H9 (cell line): ENCODE data around the gene MBP. TPM values are rescaled to one million over a fixed set of nuclear protein-coding genes. Genes with fewer than 3 reads are reported as not detected.
A peak's percentile ranks its signal among the peaks of the same experiment; 100 is the strongest.

Experiments used
- DNase-seq: peaks from one replicate; pipeline ENCODE4 v3.0.0-alpha.2; 2017
- H2AFZ ChIP-seq: one replicate; pipeline ENCODE4 v1.6.1; 2013; ENCODE audit warnings: mild to moderate bottlenecking, low read length, control low read depth, moderate library complexity
- H2AK5ac ChIP-seq: 2 replicates; pipeline ENCODE4 v1.6.1; 2013; ENCODE audit warnings: low read length, control low read depth, mixed read lengths; ENCODE audit not compliant: insufficient read length
- H2BK120ac ChIP-seq: one replicate; pipeline ENCODE4 v1.6.1; 2013; ENCODE audit warnings: low read depth, mild to moderate bottlenecking, low read length, control low read depth, inconsistent platforms; ENCODE audit not compliant: poor library complexity, severe bottlenecking
- H2BK12ac ChIP-seq: 2 replicates; pipeline ENCODE4 v1.6.1; 2013; ENCODE audit warnings: low read length, control low read depth, mixed read lengths, low read depth; ENCODE audit not compliant: insufficient read length
- H2BK15ac ChIP-seq: 2 replicates; pipeline ENCODE4 v1.6.1; 2013; ENCODE audit warnings: low read depth, low read length, control low read depth
- H2BK20ac ChIP-seq: one replicate; pipeline ENCODE4 v1.6.1; 2013; ENCODE audit warnings: low read depth, mild to moderate bottlenecking, low read length, control low read depth, inconsistent platforms; ENCODE audit not compliant: poor library complexity, severe bottlenecking
- H2BK5ac ChIP-seq: 2 replicates; pipeline ENCODE4 v1.6.1; 2013; ENCODE audit warnings: low read length, control low read depth, mixed read lengths; ENCODE audit not compliant: insufficient read length
- H3K14ac ChIP-seq: 2 replicates; pipeline ENCODE4 v1.6.1; 2013; ENCODE audit warnings: low read length, control low read depth; ENCODE audit not compliant: insufficient read depth
- H3K18ac ChIP-seq: 2 replicates; pipeline ENCODE4 v1.6.1; 2013; ENCODE audit warnings: low read depth, mild to moderate bottlenecking, mixed read lengths, low read length, control low read depth; ENCODE audit not compliant: insufficient read length
- H3K23ac ChIP-seq: 2 replicates; pipeline ENCODE4 v1.6.1; 2013; ENCODE audit warnings: low read length, control low read depth, mixed read lengths, low read depth; ENCODE audit not compliant: insufficient read length
- H3K23me2 ChIP-seq: 2 replicates; pipeline ENCODE4 v1.6.1; 2013; ENCODE audit warnings: low read depth, mild to moderate bottlenecking, mixed read lengths, low read length, control low read depth; ENCODE audit not compliant: insufficient read length, poor library complexity, severe bottlenecking
- H3K27ac ChIP-seq: 2 replicates; pipeline ENCODE4 v1.5.1; 2013; ENCODE audit warnings: low read length, control low read depth, mixed read lengths, low read depth; ENCODE audit not compliant: insufficient read length
- H3K27me3 ChIP-seq: 2 replicates; pipeline ENCODE4 v1.6.1; 2013; ENCODE audit warnings: low read length, control low read depth, inconsistent platforms; ENCODE audit not compliant: insufficient read depth
- H3K4ac ChIP-seq: 2 replicates; pipeline ENCODE4 v1.6.1; 2013; ENCODE audit warnings: low read depth, mild to moderate bottlenecking, control low read depth, inconsistent platforms, low read length, moderate library complexity
- H3K4me1 ChIP-seq: 2 replicates; pipeline ENCODE4 v1.6.1; 2013; ENCODE audit warnings: low read length, control low read depth, inconsistent platforms; ENCODE audit not compliant: insufficient read depth
- H3K4me2 ChIP-seq: 2 replicates; pipeline ENCODE4 v1.6.1; 2013; ENCODE audit warnings: low read length, control low read depth, mixed read lengths; ENCODE audit not compliant: insufficient read length, insufficient read depth
- H3K56ac ChIP-seq: 2 replicates; pipeline ENCODE4 v1.6.1; 2013; ENCODE audit warnings: low read depth, mild to moderate bottlenecking, mixed read lengths, low read length, control low read depth; ENCODE audit not compliant: insufficient read length
- H3K79me1 ChIP-seq: 2 replicates; pipeline ENCODE4 v1.6.1; 2013; ENCODE audit warnings: low read depth, mild to moderate bottlenecking, moderate library complexity, low read length, control low read depth, inconsistent platforms; ENCODE audit not compliant: insufficient read depth, poor library complexity, severe bottlenecking
- H3K79me2 ChIP-seq: 2 replicates; pipeline ENCODE4 v1.6.1; 2013; ENCODE audit warnings: low read length, control low read depth, inconsistent platforms; ENCODE audit not compliant: insufficient read depth
- H3K9ac ChIP-seq: 2 replicates; pipeline ENCODE4 v1.6.1; 2013; ENCODE audit warnings: low read length, control low read depth, mixed read lengths; ENCODE audit not compliant: insufficient read length; ENCODE audit errors: extremely low read depth
- H3K9me3 ChIP-seq: one replicate; pipeline ENCODE4 v1.6.1; 2013; ENCODE audit warnings: low read depth, low read length, inconsistent platforms; ENCODE audit not compliant: control insufficient read depth
- H3T11ph ChIP-seq: one replicate; pipeline ENCODE4 v1.6.1; 2013; ENCODE audit warnings: mild to moderate bottlenecking, low read length, control low read depth, inconsistent platforms
- H4K20me1 ChIP-seq: one replicate; pipeline ENCODE4 v1.6.1; 2013; ENCODE audit not compliant: control insufficient read depth, insufficient read length, insufficient read depth
- H4K5ac ChIP-seq: 2 replicates; pipeline ENCODE4 v1.6.1; 2013; ENCODE audit warnings: low read depth, mild to moderate bottlenecking, mixed read lengths, low read length, control low read depth; ENCODE audit not compliant: insufficient read length
- H4K8ac ChIP-seq: replicated peaks from 2 replicates; pipeline ENCODE4 v1.6.1; 2013; ENCODE audit warnings: low read length, control low read depth, mixed read lengths, low read depth; ENCODE audit not compliant: insufficient read length
- H4K91ac ChIP-seq: 2 replicates; pipeline ENCODE4 v1.6.1; 2013; ENCODE audit warnings: low read depth, mild to moderate bottlenecking, moderate library complexity, mixed read lengths, low read length, control low read depth; ENCODE audit not compliant: insufficient read length
- H3K27ac Mint-ChIP-seq, 3 experiments: 2 replicates in 2 of 3; 3 replicates in 1 of 3; pipeline ENCODE4 v1.8.0; 2020 to 2021; ENCODE audit warnings: mixed read lengths in 3 of 3, mild to moderate bottlenecking in 1 of 3, moderate library complexity in 1 of 3
- H3K27me3 Mint-ChIP-seq: 2 replicates; pipeline ENCODE4 v1.8.0; 2021; ENCODE audit warnings: low read depth, mild to moderate bottlenecking, moderate library complexity, mixed read lengths
- H3K36me3 Mint-ChIP-seq, 3 experiments: 2 replicates in 2 of 3; 3 replicates in 1 of 3; pipeline ENCODE4 v1.8.0; 2020 to 2021; ENCODE audit warnings: low read depth in 3 of 3, mixed read lengths in 3 of 3; ENCODE audit not compliant: insufficient read depth in 1 of 3
- H3K4me1 Mint-ChIP-seq, 2 experiments: 2 replicates each; pipeline ENCODE4 v1.8.0; 2020; ENCODE audit warnings: mixed read lengths in 2 of 2
- H3K4me3 Mint-ChIP-seq, 2 experiments: 2 replicates in 1 of 2; 3 replicates in 1 of 2; pipeline ENCODE4 v1.8.0; 2020 to 2021; ENCODE audit warnings: mild to moderate bottlenecking in 2 of 2, mixed read lengths in 2 of 2, moderate library complexity in 1 of 2
- H3K9me3 Mint-ChIP-seq, 2 experiments: 2 replicates in 1 of 2; 3 replicates in 1 of 2; pipeline ENCODE4 v1.8.0; 2020; ENCODE audit warnings: mild to moderate bottlenecking in 2 of 2, mixed read lengths in 2 of 2, moderate library complexity in 1 of 2
- CTCF ChIP-seq: fragments of 200-600 bp; sonication (generic); conservative IDR thresholded peaks from 3 replicates; pipeline ENCODE4 v1.8.0; 2021; ENCODE audit warnings: antibody characterized with exemption, mild to moderate bottlenecking
- WGBS: extraction: QIAGEN DNeasy Blood & Tissue Kit; methylation state at CpG from one replicate; pipeline ENCODE4 v1.1.7; 2013; ENCODE audit warnings: missing lambda C conversion rate, low lambda C conversion rate, mixed read lengths; ENCODE audit not compliant: insufficient read length; ENCODE audit errors: extremely low coverage; 5-methylcytosine and 5-hydroxymethylcytosine counted together
- total RNA-seq: library from RNA; stranded (reverse); gene quantifications from 2 replicates; pipeline ENCODE4 v1.2.1, GENCODE V29; 2021

The MBP gene
- total RNA-seq, 1 experiment from 2014 or later, result 8.6 TPM

DNA sequence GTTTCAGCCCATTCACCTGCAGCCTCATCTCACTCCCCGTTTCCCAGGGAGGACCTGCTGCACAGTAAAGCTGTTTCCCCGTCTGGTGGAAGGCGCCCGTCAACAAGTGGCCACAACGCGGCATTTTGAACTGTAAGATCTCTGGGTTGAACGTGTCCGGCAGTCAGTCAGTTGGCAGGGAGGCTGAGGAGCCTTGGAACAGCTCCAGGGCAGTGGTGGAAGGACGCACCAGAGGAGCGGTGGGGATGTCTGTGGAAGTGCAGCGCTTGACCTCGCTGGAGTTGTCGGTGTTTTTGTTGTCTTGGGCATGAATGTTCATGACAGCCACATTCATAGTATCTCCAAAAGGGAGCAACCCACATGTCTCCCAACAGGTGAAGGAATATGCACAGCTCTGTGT lies 31.4 kb upstream of the MBP start:
- Histone ChIP-seq H3K4me1 (peaks cover 11% of the 10 kb centered on the region; the same call in 1 of the 2 replicates), H3K27ac (no peak overlapping the region), H3K27me3 (no peaks in the 10 kb centered on the region), H2BK20ac (no peak overlapping the region), H3K9me3 (no peaks in the 10 kb centered on the region), H3K4ac (no peak overlapping the region), H2BK5ac (no peak overlapping the region), H4K8ac (no peak overlapping the region), H3K9ac (no peak overlapping the region), H4K91ac (no peak overlapping the region), H2BK120ac (no peak overlapping the region), H3K56ac (no peak overlapping the region), H3K18ac (no peak overlapping the region), H3K14ac (no peak overlapping the region), H3K4me2 (no peak overlapping the region), H3T11ph (no peak overlapping the region), H2BK15ac (no peak overlapping the region), H2AK5ac (no peak overlapping the region), H2BK12ac (no peak overlapping the region), H4K5ac (no peak overlapping the region), H3K23me2 (no peaks in the 10 kb centered on the region), H3K23ac (no peak overlapping the region), H2AFZ (no peak overlapping the region), H4K20me1 (no peaks in the 10 kb centered on the region), H3K79me2 (no peaks in the 10 kb centered on the region), H3K79me1 (no peaks in the 10 kb centered on the region)
- H3K36me3 Mint-ChIP-seq, result peaks cover 0 to 10% (median 9%) of the 10 kb centered on the region in 3 experiments; a peak in 6 of 7 replicates
- peaks cover 9 to 12% of the 10 kb centered on the region in 2 experiments for H3K9me3 Mint-ChIP-seq
- H3K4me1 Mint-ChIP-seq, result peaks cover 79 to 84% of the 10 kb centered on the region in 2 experiments
- TF ChIP-seq CTCF, result no peak
- peak overlapping the region in 1 of 3 experiments; percentile 98; a peak in 1 of 7 replicates for H3K27ac Mint-ChIP-seq
- no CpG with 5 or more reads among the region's 13 CpGs for WGBS
- peak overlapping the region in 1 of 2 experiments; percentile 0; a peak in 1 of 5 replicates for H3K4me3 Mint-ChIP-seq
- peaks cover 24% of the 10 kb centered on the region for H3K27me3 Mint-ChIP-seq
- no peak for DNase-seq
